H1 (cell line): Measurements from ENCODE around the gene COL9A2. TPM values are rescaled to one million over a fixed set of nuclear protein-coding genes. Genes with fewer than 3 reads are reported as not detected.
A peak's percentile ranks its signal among the peaks of the same experiment; 100 is the strongest.

Experiments used
- CTCF ChIA-PET: fragments of 300-600 bp; sonication (Branson Sonifier 250); formaldehyde crosslinking; loops from one replicate; lab custom pipeline; 2021; ENCODE audit not compliant: partially characterized antibody; lab: Charles Lee
- POLR2A ChIA-PET: fragments of 300-600 bp; sonication (Branson Sonifier 250); formaldehyde crosslinking; loops from one replicate; lab custom pipeline; 2021; ENCODE audit warnings: inconsistent platforms; ENCODE audit not compliant: partially characterized antibody; lab: Charles Lee
- DNase-seq, 2 experiments: peaks; one replicate each; pipeline versions ENCODE4 v3.0.0 to v3.0.0-alpha.2; 2010 to 2022; ENCODE audit warnings: low spot score in 2 of 2, low read depth in 1 of 2, mixed read lengths in 1 of 2
- FAIRE-seq: peaks from 2 replicates; lab custom pipeline; 2011; peaks lifted over from hg19 to GRCh38; lab: Jason Lieb, UNC
- H2AFZ ChIP-seq: 2 replicates; pipeline ENCODE4 v1.8.1; 2012; ENCODE audit warnings: low read length, inconsistent platforms
- H2AK5ac ChIP-seq: 2 replicates; pipeline ENCODE4 v1.6.1; 2013; ENCODE audit warnings: low read depth, low read length
- H2BK120ac ChIP-seq: replicated peaks from 2 replicates; pipeline ENCODE3; 2013; ENCODE audit warnings: low read depth, low read length, inconsistent platforms
- H2BK12ac ChIP-seq: 2 replicates; pipeline ENCODE4 v1.6.1; 2013; ENCODE audit warnings: low read depth, low read length
- H2BK15ac ChIP-seq: 2 replicates; pipeline ENCODE4 v1.6.1; 2013; ENCODE audit warnings: low read length
- H2BK20ac ChIP-seq: 2 replicates; pipeline ENCODE4 v1.6.1; 2013; ENCODE audit warnings: low read length
- H2BK5ac ChIP-seq: 2 replicates; pipeline ENCODE4 v1.6.1; 2013; ENCODE audit warnings: low read depth, low read length
- H3K14ac ChIP-seq: 2 replicates; pipeline ENCODE4 v1.6.1; 2013; ENCODE audit warnings: inconsistent platforms; ENCODE audit not compliant: insufficient read length
- H3K18ac ChIP-seq: 2 replicates; pipeline ENCODE4 v1.6.1; 2013; ENCODE audit warnings: low read length; ENCODE audit errors: extremely low read depth
- H3K23ac ChIP-seq: 2 replicates; pipeline ENCODE4 v1.6.1; 2013; ENCODE audit warnings: inconsistent platforms; ENCODE audit not compliant: insufficient read length
- H3K23me2 ChIP-seq: 2 replicates; pipeline ENCODE4 v1.6.1; 2013; ENCODE audit warnings: low read depth, low read length
- H3K27ac ChIP-seq: 2 replicates; pipeline ENCODE4 v1.6.1; 2011; ENCODE audit warnings: low read depth, low read length, inconsistent platforms
- H3K27me3 ChIP-seq, 4 experiments: replicated peaks in 1 of 4; 1 replicate in 1 of 4; 2 replicates in 3 of 4; pipeline versions ENCODE4 v1.6.1 to v1.8.1; 2011 to 2013; ENCODE audit warnings: low read length in 3 of 4, mild to moderate bottlenecking in 3 of 4, inconsistent platforms in 2 of 4, mixed read lengths in 2 of 4, moderate library complexity in 1 of 4; ENCODE audit not compliant: control insufficient read depth in 3 of 4, insufficient read depth in 3 of 4; ENCODE audit errors: extremely low read depth in 1 of 4
- H3K36me3 ChIP-seq, 4 experiments: 2 replicates each; pipeline versions ENCODE4 v1.6.1 to v1.8.1; 2011 to 2013; ENCODE audit warnings: mild to moderate bottlenecking in 4 of 4, low read length in 3 of 4, moderate library complexity in 2 of 4, control low read depth in 1 of 4, inconsistent platforms in 1 of 4; ENCODE audit not compliant: insufficient read depth in 4 of 4, control insufficient read depth in 2 of 4
- H3K4ac ChIP-seq: replicated peaks from 2 replicates; pipeline ENCODE3; 2013; ENCODE audit warnings: low read length, low read depth, mixed read lengths, inconsistent platforms; ENCODE audit not compliant: insufficient read length
- H3K4me1 ChIP-seq, 4 experiments: replicated peaks in 1 of 4; 1 replicate in 1 of 4; 2 replicates in 3 of 4; pipeline versions ENCODE4 v1.6.1 to v1.8.1; 2011 to 2013; ENCODE audit warnings: low read length in 3 of 4, inconsistent platforms in 2 of 4, mixed read lengths in 1 of 4; ENCODE audit not compliant: insufficient read depth in 4 of 4, control insufficient read depth in 3 of 4
- H3K4me2 ChIP-seq, 2 experiments: 2 replicates each; pipeline versions ENCODE4 v1.6.1 to v1.8.1; 2011 to 2013; ENCODE audit warnings: low read depth in 2 of 2, low read length in 2 of 2, control low read depth in 1 of 2, inconsistent platforms in 1 of 2, mild to moderate bottlenecking in 1 of 2; ENCODE audit not compliant: insufficient read depth in 1 of 2
- H3K4me3 ChIP-seq, 4 experiments: fragments of 200-600, 300-600 bp in 1 of 4; sonication (generic), shearing (Covaris generic), sonication (Bioruptor Twin) in 1 of 4; 2 replicates each; pipeline versions ENCODE4 v1.5.1 to v1.8.1; 2011 to 2016; ENCODE audit warnings: low read length in 4 of 4, low read depth in 3 of 4, control low read depth in 2 of 4, inconsistent platforms in 2 of 4, mild to moderate bottlenecking in 2 of 4, mixed read lengths in 1 of 4, moderate library complexity in 1 of 4; ENCODE audit not compliant: insufficient read depth in 2 of 4; ENCODE audit errors: extremely low read depth in 1 of 4
- H3K56ac ChIP-seq: replicated peaks from 2 replicates; pipeline ENCODE3; 2013; ENCODE audit warnings: low read depth, mild to moderate bottlenecking, mixed read lengths, low read length, inconsistent platforms; ENCODE audit not compliant: insufficient read length
- H3K79me1 ChIP-seq: 2 replicates; pipeline ENCODE4 v1.6.1; 2013; ENCODE audit warnings: low read depth, low read length, control low read depth
- H3K79me2 ChIP-seq, 2 experiments: 2 replicates each; pipeline versions ENCODE4 v1.6.1 to v1.8.1; 2012 to 2013; ENCODE audit warnings: low read length in 2 of 2, mild to moderate bottlenecking in 2 of 2, inconsistent platforms in 1 of 2; ENCODE audit not compliant: insufficient read depth in 2 of 2, control insufficient read depth in 1 of 2
- H3K9ac ChIP-seq, 4 experiments: replicated peaks in 1 of 4; 1 replicate in 1 of 4; 2 replicates in 3 of 4; pipeline versions ENCODE4 v1.6.1 to v1.8.1; 2011 to 2013; ENCODE audit warnings: low read depth in 3 of 4, low read length in 3 of 4, control low read depth in 2 of 4, mild to moderate bottlenecking in 2 of 4, moderate library complexity in 2 of 4, inconsistent platforms in 1 of 4; ENCODE audit errors: extremely low read depth in 1 of 4
- H3K9me3 ChIP-seq, 2 experiments: 2 replicates each; pipeline versions ENCODE4 v1.6.1 to v1.8.1; 2012 to 2013; ENCODE audit warnings: mild to moderate bottlenecking in 2 of 2, moderate library complexity in 2 of 2, control low read depth in 1 of 2, inconsistent platforms in 1 of 2, low read depth in 1 of 2, low read length in 1 of 2, mixed read lengths in 1 of 2; ENCODE audit not compliant: insufficient read depth in 2 of 2
- H4K20me1 ChIP-seq, 2 experiments: replicated peaks in 1 of 2; 2 replicates each; pipeline versions ENCODE3 to v1.8.1; 2011 to 2013; ENCODE audit warnings: inconsistent platforms in 2 of 2, low read length in 2 of 2, mild to moderate bottlenecking in 1 of 2; ENCODE audit not compliant: insufficient read depth in 2 of 2, control insufficient read depth in 1 of 2
- H4K5ac ChIP-seq: 2 replicates; pipeline ENCODE4 v1.6.1; 2013; ENCODE audit warnings: low read length, low read depth, mixed read lengths, inconsistent platforms; ENCODE audit not compliant: insufficient read length
- H4K8ac ChIP-seq: 2 replicates; pipeline ENCODE4 v1.8.0; 2013; ENCODE audit warnings: mild to moderate bottlenecking, moderate library complexity, low read length, inconsistent platforms; ENCODE audit not compliant: insufficient read depth; ENCODE audit errors: extremely low read depth
- H4K91ac ChIP-seq: replicated peaks from 2 replicates; pipeline ENCODE3; 2013; ENCODE audit warnings: low read length, mixed read lengths, inconsistent platforms; ENCODE audit not compliant: insufficient read length
- CEBPB ChIP-seq: IDR thresholded peaks from 2 replicates; pipeline ENCODE4 v1.6.1; 2012; ENCODE audit warnings: low read depth, low read length
- CHD1 ChIP-seq: IDR thresholded peaks from 2 replicates; pipeline ENCODE4 v1.6.1; 2012; ENCODE audit warnings: low read depth, low read length, improper control_type of control experiment
- CHD2 ChIP-seq: IDR thresholded peaks from 2 replicates; pipeline ENCODE4 v1.6.1; 2012; ENCODE audit warnings: low read length, improper control_type of control experiment
- E2F6 ChIP-seq: IDR thresholded peaks from 2 replicates; pipeline ENCODE4 v1.6.1; 2012; ENCODE audit warnings: inconsistent platforms
- EZH2 ChIP-seq: fragments of 200-600 bp; sonication (generic); IDR thresholded peaks from 2 replicates; pipeline ENCODE4 v1.7.1; 2012; ENCODE audit warnings: low read depth, mild to moderate bottlenecking, moderate library complexity, low read length, inconsistent platforms; ENCODE audit not compliant: severe bottlenecking
- GTF2F1 ChIP-seq: IDR thresholded peaks from 2 replicates; pipeline ENCODE4 v1.6.1; 2012; ENCODE audit warnings: low read depth, low read length, improper control_type of control experiment, borderline replicate concordance
- RAD21 ChIP-seq, 2 experiments: IDR thresholded peaks in 1 of 2; conservative IDR thresholded peaks in 1 of 2; 2 replicates each; pipeline ENCODE4 v1.6.1; 2011; ENCODE audit warnings: low read depth in 2 of 2, low read length in 2 of 2, improper control_type of control experiment in 1 of 2, inconsistent platforms in 1 of 2, mild to moderate bottlenecking in 1 of 2, moderate library complexity in 1 of 2
- RFX5 ChIP-seq: IDR thresholded peaks from 2 replicates; pipeline ENCODE4 v1.6.1; 2011; ENCODE audit warnings: low read depth, low read length, improper control_type of control experiment, borderline replicate concordance
- RNF2 ChIP-seq: fragments of 200-900, 300-1000 bp; sonication (generic); IDR thresholded peaks from 2 replicates; pipeline ENCODE4 v1.7.1; 2016; ENCODE audit warnings: borderline replicate concordance, low read depth, mild to moderate bottlenecking, antibody characterized with exemption, low read length; ENCODE audit not compliant: poor library complexity, severe bottlenecking; ENCODE audit errors: missing control alignments
- SRF ChIP-seq: IDR thresholded peaks from 2 replicates; pipeline ENCODE4 v1.6.1; 2011; ENCODE audit warnings: mild to moderate bottlenecking, low read depth, low read length, moderate library complexity
- TBP ChIP-seq: IDR thresholded peaks from 2 replicates; pipeline ENCODE4 v1.6.1; 2011; ENCODE audit warnings: low read depth, low read length, improper control_type of control experiment
- WGBS, 2 experiments: shearing (Covaris generic) in 1 of 2; methylation state at CpG; one replicate each; pipeline versions ENCODE4 v1.1.6 to v1.1.7; 2013 to 2015; ENCODE audit warnings: low lambda C conversion rate in 2 of 2, mixed read lengths in 2 of 2, inconsistent platforms in 1 of 2, low coverage in 1 of 2, missing lambda C conversion rate in 1 of 2; ENCODE audit not compliant: insufficient replicate concordance in 2 of 2, insufficient coverage in 1 of 2, insufficient read length in 1 of 2; ENCODE audit errors: extremely low coverage in 1 of 2, missing lambda C conversion rate in 1 of 2; 5-methylcytosine and 5-hydroxymethylcytosine counted together
- polyA plus RNA-seq, 7 experiments: library from polyadenylated mRNA; depleted of rRNA in 3 of 7; stranded (reverse) in 5 of 7; unstranded in 2 of 7; fragments of >200 nt in 5 of 7; fragments of 200-250 nt in 2 of 7; gene quantifications; 1 replicate in 5 of 7; 2 replicates in 1 of 7; 4 replicates in 1 of 7; pipeline versions ENCODE4 v1.2.1 to v1.2.3, GENCODE V29; 2011 to 2013; ENCODE audit warnings: missing spikeins in 2 of 7, mixed read lengths in 2 of 7
- total RNA-seq: library from RNA; stranded (reverse); fragmentation: NEBNext Ultra II Directional; extraction: Animal tissue kit (Norgen Biotek cat#: 25700); gene quantifications from 2 replicates; pipeline ENCODE4 v1.2.1, GENCODE V29; 2021

Gene COL9A2
- total and polyA plus RNA-seq, 2 of the 8 experiments (the other 6 are each of a cell fraction or from before 2014, with no cell fraction given) = 3.2 to 3.3 TPM

DNA sequence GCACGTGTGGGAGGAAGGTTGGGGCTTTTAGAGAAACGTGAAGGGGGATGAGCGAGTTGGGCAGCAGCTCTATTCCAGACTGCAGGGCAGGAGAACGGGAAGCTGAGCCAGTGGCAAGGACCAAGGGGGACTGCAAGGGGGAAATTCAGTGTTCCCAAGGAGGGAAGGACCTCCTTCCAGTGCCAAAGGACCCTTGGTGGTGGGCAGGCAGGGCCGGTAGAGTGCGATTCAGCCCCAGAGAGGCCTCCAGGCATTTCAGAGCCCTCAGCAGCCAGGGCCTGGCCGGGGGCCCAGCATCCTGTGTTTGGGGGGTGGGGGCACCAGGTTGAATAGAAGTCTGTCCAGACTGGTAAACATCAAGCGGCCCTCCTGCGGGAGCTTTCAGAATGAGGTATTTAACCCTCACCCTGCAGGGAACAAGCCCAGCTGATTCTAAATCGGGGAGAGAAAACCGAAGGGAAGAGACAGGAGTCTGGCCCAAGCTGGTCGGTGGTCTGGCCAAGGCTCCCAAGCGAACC, 2.3 kb downstream of the COL9A2 start:
- no peaks in the 10 kb centered on the region for H3K9me3 ChIP-seq
- H3K9ac ChIP-seq = peak overlapping the region in 2 of 4 experiments; percentile 41 to 45; a peak in 3 of 7 replicates
- H2BK12ac ChIP-seq = peak overlapping the region; percentile 17; the same call in 1 of the 2 replicates
- peak overlapping the region; percentile 88 for H2BK15ac ChIP-seq
- no peak overlapping the region for H2BK20ac ChIP-seq
- H3K4ac ChIP-seq = peak overlapping the region; percentile 18
- no peak overlapping the region for H3K56ac ChIP-seq
- CTCF ChIA-PET = interaction anchor here (0.6 to 10.4 kb wide), 43 partner anchors 9 to 408 kb away, joined by 3 to 144 read pairs (median 4); partner anchors contain the start of gene TMCO2
- H4K5ac ChIP-seq = no peak overlapping the region
- no peak overlapping the region for H2BK120ac ChIP-seq
- WGBS, 2 experiments = 21% methylated on average over 13 of the region's 13 CpGs; no CpG with 5 or more reads in 1 of the 2 experiments
- no peaks in the 10 kb centered on the region for H3K79me1 ChIP-seq
- H3K4me3 ChIP-seq = peak overlapping the region; percentile 10 to 63 (median 54); a peak in 7 of 8 replicates
- peak overlapping the region; percentile 78; the same call in 1 of the 2 replicates for H3K18ac ChIP-seq
- peaks cover 20% of the 10 kb centered on the region; the same call in 1 of the 2 replicates for H3K23me2 ChIP-seq
- POLR2A ChIA-PET = interaction anchor here (0.9 to 2.8 kb wide), 3 partner anchors 19 to 58 kb away, joined by 3 to 8 read pairs (median 3); no protein-coding TSS in a partner anchor
- no peaks in the 10 kb centered on the region for H3K79me2 ChIP-seq
- H3K27me3 ChIP-seq = peaks cover 20 to 53% (median 45%) of the 10 kb centered on the region in 4 experiments
- no peak for FAIRE-seq
- H3K36me3 ChIP-seq = peaks cover 0 to 5% (median 0%) of the 10 kb centered on the region in 4 experiments; a peak in 1 of 8 replicates
- no peak overlapping the region for H4K91ac ChIP-seq
- H4K8ac ChIP-seq = no peak overlapping the region
- H3K4me1 ChIP-seq = peaks cover 8 to 18% (median 11%) of the 10 kb centered on the region in 4 experiments
- no peaks in the 10 kb centered on the region for H4K20me1 ChIP-seq
- no peak overlapping the region for H3K23ac ChIP-seq
- no peak for DNase-seq
- no peak overlapping the region for H3K14ac ChIP-seq
- 0 out of 2 replicates have a peak overlapping the region, but pooled peaks have one; percentile 43 for H2AK5ac ChIP-seq
- H3K4me2 ChIP-seq = peak overlapping the region; percentile 73 to 85
- H2BK5ac ChIP-seq = no peak overlapping the region; the same call in 1 of the 2 replicates
- peak overlapping the region; percentile 82; the same call in 1 of the 2 replicates for H2AFZ ChIP-seq
- H3K27ac ChIP-seq = no peak overlapping the region
- TF ChIP-seq RNF2 = no peak
- no peak for TF ChIP-seq TBP
- no peak for TF ChIP-seq GTF2F1
- no peak for TF ChIP-seq CHD2
- TF ChIP-seq EZH2 = no peak
- TF ChIP-seq CHD1 = no peak
- no peak for TF ChIP-seq RFX5
- no peak for TF ChIP-seq SRF
- TF ChIP-seq E2F6 = no peak
- TF ChIP-seq CEBPB = no peak
- no peak for TF ChIP-seq RAD21 (IDR thresholded peaks at IDR 0.05 in 1 of 2, conservative IDR thresholded peaks at IDR 0.05 in 1 of 2; ENCODE audit: low read depth in 2 of 2, low read length in 2 of 2)
